Stimulated activated naive CD4-positive, alpha-beta T cell treated with Interleukin-2 at 50 U/mL for 16 hours (primary cell): ENCODE data around the gene LRRN3.
A peak's percentile ranks its signal among the peaks of the same experiment; 100 is the strongest.

Source experiments
- DNase-seq: peaks from one replicate; lab custom pipeline; 2025; lab: John Stamatoyannopoulos, UW

LRRN3 gene

GRCh38 chr7:111107579-111107978, 16.7 kb downstream of the LRRN3 start:
- no peak for DNase-seq

DNA sequence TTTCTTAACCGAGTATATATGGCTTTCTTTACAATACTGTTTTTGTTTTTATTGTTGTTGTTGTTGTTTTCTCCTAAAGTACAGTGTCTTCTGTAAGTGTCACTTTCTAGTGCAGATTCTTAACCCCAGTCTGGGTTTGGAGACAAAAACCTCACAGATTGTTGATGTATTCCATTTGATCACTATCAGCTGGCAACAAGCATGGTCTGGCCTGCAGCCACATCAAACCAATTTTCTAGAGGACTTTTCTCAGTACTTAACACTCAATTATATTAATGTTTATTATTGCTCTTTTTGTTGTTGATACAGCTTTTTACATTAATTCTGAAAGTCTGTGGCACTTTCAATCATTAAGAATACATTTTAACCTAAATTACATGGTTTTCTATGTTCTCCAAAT, 17.1 kb downstream of the LRRN3 start:
- DNase-seq, result no peak

DNA sequence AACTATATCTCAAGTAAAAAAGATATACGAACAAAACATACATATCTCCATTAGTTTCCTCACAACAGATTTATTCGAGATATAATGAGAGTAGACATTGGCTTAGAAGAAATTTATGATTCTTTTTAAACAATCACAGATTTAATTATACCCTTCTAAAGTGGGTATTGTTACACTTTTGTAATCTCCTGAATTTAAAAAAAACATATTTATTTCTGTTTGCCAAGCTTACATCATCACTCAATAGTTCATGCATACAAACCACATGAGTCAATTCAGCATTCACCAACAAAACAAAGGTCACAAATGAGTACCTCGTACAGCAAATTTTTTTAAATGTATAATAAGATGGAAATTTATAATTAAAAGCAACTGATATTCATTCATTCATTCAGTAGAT, 17.6 kb downstream of the LRRN3 start:
- no peak for DNase-seq

DNA sequence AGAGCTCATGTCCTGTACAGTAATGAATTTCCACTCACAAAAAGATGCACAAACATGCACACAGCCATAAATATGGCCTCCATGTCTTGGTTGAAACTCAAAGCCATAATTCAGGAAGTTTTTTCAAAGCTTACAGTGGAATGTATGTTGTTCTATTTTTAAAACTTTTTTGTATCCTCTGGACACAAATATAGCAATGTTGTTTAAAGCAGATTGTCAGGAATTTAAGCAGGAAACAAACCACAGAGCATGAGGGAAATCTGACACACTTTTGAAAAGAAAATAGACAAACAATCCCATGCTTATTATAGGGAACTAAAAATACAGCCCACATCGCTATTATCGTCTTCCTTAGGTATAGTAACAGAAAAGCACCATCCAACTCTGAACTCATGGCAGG, 21.5 kb downstream of the LRRN3 start:
- DNase-seq, result no peak

DNA sequence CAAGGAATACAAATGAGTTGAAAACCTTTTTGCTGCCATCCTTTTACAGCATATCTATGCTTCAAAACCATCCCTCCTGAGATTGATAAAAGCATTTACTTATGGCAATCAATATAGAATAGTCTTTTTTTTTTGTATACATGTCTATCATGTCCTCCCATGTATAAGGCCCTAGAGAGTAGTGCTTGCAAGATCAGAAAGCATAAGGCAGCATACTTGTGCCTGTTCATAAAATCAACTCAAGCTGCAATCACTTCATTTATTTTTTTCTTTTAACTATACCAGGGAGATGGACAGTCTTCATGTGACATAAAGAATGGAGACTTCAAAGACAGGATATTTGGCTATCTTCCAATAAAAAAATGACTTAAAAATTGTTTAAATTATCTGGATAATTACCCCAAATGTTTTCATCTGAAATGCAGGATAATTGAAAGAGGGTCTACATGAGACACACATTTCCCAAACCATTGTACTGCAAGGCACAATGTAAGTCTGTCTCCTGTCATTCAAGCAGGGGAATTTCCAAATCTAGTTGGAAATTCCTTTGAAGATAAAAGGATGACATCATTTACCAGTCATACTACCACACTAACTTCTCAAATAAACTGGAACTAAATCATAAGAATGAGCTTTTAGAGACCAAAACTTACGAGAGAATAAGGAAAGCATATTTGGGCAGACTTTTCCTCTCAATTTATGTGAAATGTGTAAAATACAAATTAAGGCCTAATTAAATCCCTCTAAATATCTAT, 22.5 kb downstream of the LRRN3 start:
- no peak for DNase-seq

DNA sequence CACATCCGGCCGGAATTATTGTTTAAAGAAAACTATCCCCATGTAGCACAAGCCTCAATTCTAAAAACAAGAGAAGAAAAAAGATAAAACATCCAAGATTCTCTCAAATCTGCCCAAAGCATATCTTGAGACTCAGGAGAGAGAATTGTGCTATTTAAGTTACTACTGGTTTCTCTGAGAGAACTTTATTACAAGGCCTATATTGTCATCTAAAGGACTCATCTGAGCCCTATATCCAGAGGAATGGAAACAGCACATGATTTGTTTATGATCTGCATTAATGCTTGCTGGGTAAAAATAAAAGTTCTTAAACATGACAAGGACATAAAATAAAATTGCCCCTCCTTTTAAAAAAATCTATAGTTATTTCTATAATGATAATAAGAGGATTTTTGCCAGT, 25.0 kb downstream of the LRRN3 start:
- no peak for DNase-seq

GRCh38 chr7:111126987-111127386, 36.1 kb downstream of the LRRN3 start:
- DNase-seq, result no peak

GRCh38 chr7:111129435-111129834, 38.5 kb downstream of the LRRN3 start:
- no peak for DNase-seq

- DNase-seq, result no peak
These were observed 41.9 kb downstream of the LRRN3 start for GRCh38 chr7:111132833-111133232.

GRCh38 chr7:111137296-111138192, 46.6 kb downstream of the LRRN3 start:
- DNase-seq, result peak; percentile 25

DNA sequence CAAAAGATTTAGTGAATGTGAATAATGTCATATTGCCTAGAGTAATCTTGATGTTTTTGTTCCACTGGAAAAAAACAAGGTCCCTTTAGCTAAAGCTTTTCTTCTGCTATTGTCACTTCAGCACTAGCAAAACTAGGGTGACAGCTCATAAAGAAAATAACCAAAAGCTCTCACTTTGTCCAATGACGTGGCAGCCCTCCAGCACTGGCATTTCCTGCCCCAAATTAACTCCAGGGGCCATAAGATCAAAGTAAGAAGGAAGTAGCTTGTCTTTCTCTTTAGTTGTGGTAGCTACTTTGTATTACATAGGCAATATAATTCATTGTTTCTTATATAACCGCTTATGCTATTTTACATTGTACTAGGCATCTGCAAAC, 47.3 kb downstream of the LRRN3 start:
- DNase-seq, result peak; percentile 53

DNA sequence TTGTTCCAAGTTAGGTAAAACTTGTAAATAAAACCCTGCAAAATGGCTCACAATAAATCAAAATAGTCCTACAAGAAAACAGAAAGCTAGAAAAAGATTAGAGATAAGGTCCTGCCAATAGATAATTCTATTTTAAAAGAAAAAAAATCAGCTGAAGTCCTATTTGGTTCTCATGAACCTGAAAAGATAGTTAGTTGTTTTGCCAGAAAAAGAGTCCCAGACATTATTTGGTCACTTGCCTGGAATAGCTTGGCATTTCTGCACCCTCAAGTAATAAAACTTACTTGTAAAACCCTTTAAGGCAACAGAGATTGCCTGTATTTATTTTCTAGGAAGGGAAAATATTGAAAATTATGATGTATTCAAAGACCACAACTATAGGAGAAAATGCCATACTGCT, 47.7 kb downstream of the LRRN3 start:
- DNase-seq, result no peak

GRCh38 chr7:111140091-111140865, 49.4 kb downstream of the LRRN3 start:
- no peak for DNase-seq

- no peak for DNase-seq
These were observed 54.5 kb downstream of the LRRN3 start for GRCh38 chr7:111145472-111145871.

GRCh38 chr7:111146136-111146535, 55.2 kb downstream of the LRRN3 start:
- DNase-seq, result no peak

GRCh38 chr7:111147708-111148533, 57.0 kb downstream of the LRRN3 start:
- no peak for DNase-seq

DNA sequence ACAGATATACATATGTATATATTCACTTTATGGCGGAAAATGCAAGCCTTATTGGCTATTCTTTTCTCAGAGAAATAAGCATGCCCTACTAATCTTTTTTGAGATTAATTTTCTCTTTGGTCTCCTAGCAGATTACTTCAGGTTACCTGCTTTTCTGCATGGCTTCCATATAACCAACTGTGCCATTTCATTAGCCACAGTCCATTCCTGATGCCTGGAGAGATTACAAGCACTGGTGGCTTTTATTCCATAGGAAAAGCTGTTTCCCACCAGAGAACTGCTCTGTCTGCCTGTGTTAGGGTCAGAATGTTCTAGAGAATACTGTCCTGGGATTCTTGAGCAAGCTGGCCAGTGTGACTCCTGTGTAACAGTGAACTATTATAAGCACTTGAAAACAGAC, 59.8 kb downstream of the LRRN3 start:
- no peak for DNase-seq

GRCh38 chr7:111159426-111159825, 68.5 kb downstream of the LRRN3 start:
- DNase-seq, result no peak

GRCh38 chr7:111160297-111160696, 69.4 kb downstream of the LRRN3 start:
- DNase-seq, result no peak

GRCh38 chr7:111162692-111163091, 71.8 kb downstream of the LRRN3 start:
- no peak for DNase-seq

GRCh38 chr7:111164442-111164841, 73.5 kb downstream of the LRRN3 start:
- no peak for DNase-seq

GRCh38 chr7:111168182-111168581, 77.3 kb downstream of the LRRN3 start:
- DNase-seq, result no peak
